Measurements from ENCODE around the gene CIITA. TPM values are rescaled to one million over a fixed set of nuclear protein-coding genes. Genes with fewer than 3 reads are reported as not detected.
A peak's percentile ranks its signal among the peaks of the same experiment; 100 is the strongest.

Gene CIITA
- total RNA-seq, 3 donors from 2014 or later, result 5.6 to 14.6 (median 11.1) TPM

- Histone ChIP-seq H3K9me3 (no peaks in the 10 kb centered on the region), H3K4me3 (no peak overlapping the region), H3K4me1 (peaks cover 0 to 5% of the 10 kb centered on the region in 2 donors), H3K27me3 (no peaks in the 10 kb centered on the region), H3K36me3 (no peaks in the 10 kb centered on the region), H3K27ac (peak overlapping the region in 1 of 2 donors; percentile 49)
- DNase-seq (ENCODE audit: low spot score in 2 of 2), result no peak
- no peak for TF ChIP-seq CTCF (IDR thresholded peaks at IDR 0.05)
- no peak for TF ChIP-seq POLR2AphosphoS5 (IDR thresholded peaks at IDR 0.05)
- TF ChIP-seq POLR2A (IDR thresholded peaks at IDR 0.05), result no peak
- intact Hi-C loops (cut with DNase I; ENCODE audit: low total_unique reads), result no loop called here
Measured at GRCh38 chr16:10982465-10983150, 105.6 kb downstream of the CIITA start.

- Histone ChIP-seq H3K9me3 (no peaks in the 10 kb centered on the region), H3K36me3 (no peaks in the 10 kb centered on the region)
Measured at GRCh38 chr16:10983159-10983558, 106.2 kb downstream of the CIITA start.

GRCh38 chr16:10984509-10984908 lies 107.5 kb downstream of the CIITA start:
- Histone ChIP-seq H3K36me3 (no peaks in the 10 kb centered on the region), H3K27ac (no peak overlapping the region), H3K27me3 (no peaks in the 10 kb centered on the region), H3K9me3 (no peaks in the 10 kb centered on the region), H3K4me1 (peaks cover 0 to 5% of the 10 kb centered on the region in 2 donors), H3K4me3 (no peak overlapping the region)
- intact Hi-C loops (cut with DNase I; ENCODE audit: low total_unique reads), result no loop called here
- DNase-seq (ENCODE audit: low spot score in 2 of 2), result no peak
- TF ChIP-seq POLR2AphosphoS5 (IDR thresholded peaks at IDR 0.05) (no peak), POLR2A (IDR thresholded peaks at IDR 0.05) (no peak), CTCF (IDR thresholded peaks at IDR 0.05) (no peak)

More at GRCh38 chr16:10983159-10983558, 106.2 kb downstream of the CIITA start:
- intact Hi-C loops (cut with DNase I; ENCODE audit: low total_unique reads), result no loop called here
- Histone ChIP-seq H3K27me3 (no peaks in the 10 kb centered on the region), H3K4me3 (no peak overlapping the region), H3K4me1 (peaks cover 0 to 5% of the 10 kb centered on the region in 2 donors), H3K27ac (no peak overlapping the region)
- no peak for DNase-seq (ENCODE audit: low spot score in 2 of 2)
- no peak for TF ChIP-seq POLR2A (IDR thresholded peaks at IDR 0.05)
- no peak for TF ChIP-seq POLR2AphosphoS5 (IDR thresholded peaks at IDR 0.05)
- no peak for TF ChIP-seq CTCF (IDR thresholded peaks at IDR 0.05)

Other genes starting within 250 kb of the CIITA start
- gene TEKT5, start 182.3 kb upstream of the CIITA start, total RNA-seq, result not detected
- gene NUBP1, start 133.4 kb upstream of the CIITA start, total RNA-seq, result 10 to 100 TPM; 19.7 to 32.1 (median 28.8) TPM
- 1 to 10 TPM in 1 of 3 donors, under 1 TPM in 1, not detected in 1; under 0.01 to 1.3 TPM for gene TVP23A, start 58.4 kb upstream of the CIITA start, total RNA-seq
- gene DEXI, start 65.3 kb downstream of the CIITA start, total RNA-seq, result 10 to 100 TPM; 50.3 to 88.5 (median 52.8) TPM
- gene CLEC16A, start 67.4 kb downstream of the CIITA start, total RNA-seq, result 10 to 100 TPM; 20.0 to 35.3 (median 33.1) TPM